B cell (primary cell): ENCODE results near the gene UBN1. TPM values are rescaled to one million over a fixed set of nuclear protein-coding genes. Genes with fewer than 3 reads are reported as not detected.

Experiments used
- ATAC-seq: fragments of 200-7000 bp; cut with Tn5 transposase; one replicate; pipeline ENCODE4 v1.10.0; 2021; ENCODE audit warnings: low read depth, mild to moderate bottlenecking, moderate number of reproducible peaks, moderate library complexity
- CTCF ChIA-PET: fragments of 350-600 bp; sonication (Branson Sonifier 250); formaldehyde crosslinking; loops from one replicate; lab custom pipeline; 2021; ENCODE audit warnings: antibody characterized with exemption, inconsistent platforms; lab: Charles Lee
- POLR2A ChIA-PET: fragments of 350-600 bp; sonication (Branson Sonifier 250); formaldehyde crosslinking; loops from one replicate; lab custom pipeline; 2021; ENCODE audit warnings: antibody characterized with exemption; lab: Charles Lee
- DNase-seq: peaks from one replicate; pipeline ENCODE4 v3.0.0; 2013
- H2AFZ ChIP-seq: 2 replicates; pipeline ENCODE4 v1.6.1; 2012; ENCODE audit warnings: mild to moderate bottlenecking, low read depth, low read length; ENCODE audit not compliant: insufficient read depth, poor library complexity, severe bottlenecking
- H3K27ac ChIP-seq, 2 donors: 1 replicate in 1 of 2; 2 replicates in 1 of 2; pipeline ENCODE4 v1.5.1; 2012 to 2013; ENCODE audit warnings: low read length in 2 of 2, mild to moderate bottlenecking in 2 of 2, moderate library complexity in 1 of 2
- H3K27me3 ChIP-seq, 4 experiments: fragments of 200-600 bp in 1 of 4; sonication (generic) in 1 of 4; replicated peaks in 1 of 4; 1 replicate in 2 of 4; 2 replicates in 2 of 4; pipeline versions ENCODE4 v1.6.1 to v1.7.0; 2013 to 2016; ENCODE audit warnings: low read length in 3 of 4, mild to moderate bottlenecking in 2 of 4, mixed read lengths in 1 of 4, moderate library complexity in 1 of 4; ENCODE audit not compliant: insufficient read depth in 4 of 4, control insufficient read depth in 3 of 4; ENCODE audit errors: control extremely low read depth in 1 of 4
- H3K36me3 ChIP-seq, 2 experiments: replicated peaks in 1 of 2; 1 replicate in 1 of 2; 2 replicates in 1 of 2; pipeline versions ENCODE4 v1.6.1 to v1.7.1; 2013; ENCODE audit warnings: low read length in 1 of 2; ENCODE audit not compliant: insufficient read depth in 2 of 2, control insufficient read depth in 1 of 2; ENCODE audit errors: control extremely low read depth in 1 of 2, extremely low read depth in 1 of 2
- H3K4me1 ChIP-seq, 2 donors: fragments of 200-600 bp in 1 of 2; sonication (generic) in 1 of 2; 1 replicate in 1 of 2; 2 replicates in 1 of 2; pipeline versions ENCODE4 v1.5.1 to v1.6.1; 2013 to 2017; ENCODE audit warnings: low read length in 2 of 2; ENCODE audit not compliant: control insufficient read depth in 2 of 2, insufficient read depth in 2 of 2
- H3K4me2 ChIP-seq: replicated peaks from 2 replicates; pipeline ENCODE3; 2012; ENCODE audit warnings: mild to moderate bottlenecking, low read depth, low read length; ENCODE audit not compliant: poor library complexity, severe bottlenecking
- H3K4me3 ChIP-seq, 5 experiments: fragments of 200-600 bp in 1 of 5; sonication (generic) in 1 of 5; 1 replicate in 3 of 5; 2 replicates in 2 of 5; pipeline versions ENCODE4 v1.5.1 to v1.7.0; 2011 to 2016; ENCODE audit warnings: low read length in 4 of 5, mild to moderate bottlenecking in 4 of 5, low read depth in 2 of 5, control low read depth in 1 of 5, moderate library complexity in 1 of 5; ENCODE audit not compliant: insufficient read depth in 1 of 5; ENCODE audit errors: control extremely low read depth in 1 of 5, extremely low read depth in 1 of 5
- H3K79me2 ChIP-seq: fragments of 200-600 bp; sonication (generic); one replicate; pipeline ENCODE4 v1.6.0; 2016; ENCODE audit warnings: low read length; ENCODE audit not compliant: control insufficient read depth, insufficient read depth
- H3K9ac ChIP-seq: fragments of 200-600 bp; sonication (generic); 2 replicates; pipeline ENCODE4 v1.6.1; 2017; ENCODE audit warnings: mild to moderate bottlenecking, low read length, moderate library complexity
- H3K9me3 ChIP-seq, 3 donors: one replicate each; pipeline versions ENCODE4 v1.6.1 to v1.7.1; 2013; ENCODE audit warnings: low read length in 2 of 3; ENCODE audit not compliant: control insufficient read depth in 2 of 3, insufficient read depth in 1 of 3; ENCODE audit errors: control extremely low read depth in 1 of 3
- H4K20me1 ChIP-seq: 2 replicates; pipeline ENCODE4 v1.6.0; 2012; ENCODE audit warnings: mild to moderate bottlenecking, low read length; ENCODE audit not compliant: insufficient read depth, control insufficient read depth, poor library complexity, severe bottlenecking
- H3K27ac Mint-ChIP-seq: one replicate; pipeline ENCODE4 v1.8.0; 2021; ENCODE audit warnings: mixed read lengths
- H3K27me3 Mint-ChIP-seq: one replicate; pipeline ENCODE4 v1.8.0; 2021; ENCODE audit warnings: mixed read lengths
- H3K4me1 Mint-ChIP-seq: one replicate; pipeline ENCODE4 v1.8.0; 2021; ENCODE audit warnings: mixed read lengths
- H3K4me3 Mint-ChIP-seq: one replicate; pipeline ENCODE4 v1.8.0; 2021; ENCODE audit warnings: mixed read lengths
- H3K9me3 Mint-ChIP-seq: one replicate; pipeline ENCODE4 v1.8.0; 2022; ENCODE audit warnings: mixed read lengths; ENCODE audit not compliant: insufficient read depth
- EZH2 ChIP-seq: IDR thresholded peaks from 2 replicates; pipeline ENCODE4 v1.6.1; 2012; ENCODE audit warnings: borderline replicate concordance, low read depth, mild to moderate bottlenecking, moderate library complexity, low read length; ENCODE audit not compliant: insufficient read depth, poor library complexity, severe bottlenecking
- WGBS: methylation state at CpG from one replicate; pipeline ENCODE4 v1.1.5; 2013; ENCODE audit warnings: missing lambda C conversion rate; ENCODE audit not compliant: insufficient coverage; 5-methylcytosine and 5-hydroxymethylcytosine counted together
- intact Hi-C: fragments of 100-400 bp; cut with micrococcal nuclease; formaldehyde crosslinking; loops from one replicate; pipeline ENCODE4 v1.10.0; 2022
- polyA plus RNA-seq: library from polyadenylated mRNA; depleted of rRNA; stranded (reverse); fragments of >200 nt; gene quantifications from 2 replicates; pipeline ENCODE4 v1.2.3, GENCODE V29; 2012
- total RNA-seq, 2 donors: library from RNA; stranded (reverse); fragments of 120-200 nt in 1 of 2; gene quantifications; 1 replicate in 1 of 2; 2 replicates in 1 of 2; pipeline versions ENCODE4 v1.2.3 to v1.2.4, GENCODE V29; 2013 to 2022
- TF ChIP-seq, protein P1 (sequence below): fragments of 200-600 bp; IDR thresholded peaks from one replicate; pipeline ENCODE4 v1.8.0; 2022; ENCODE audit warnings: antibody characterized with exemption, mild to moderate bottlenecking

The UBN1 gene
- total and polyA plus RNA-seq, 2 donors (not counting 1 experiment from before 2014, with no cell fraction given), result 16.6 to 38.1 TPM

DNA sequence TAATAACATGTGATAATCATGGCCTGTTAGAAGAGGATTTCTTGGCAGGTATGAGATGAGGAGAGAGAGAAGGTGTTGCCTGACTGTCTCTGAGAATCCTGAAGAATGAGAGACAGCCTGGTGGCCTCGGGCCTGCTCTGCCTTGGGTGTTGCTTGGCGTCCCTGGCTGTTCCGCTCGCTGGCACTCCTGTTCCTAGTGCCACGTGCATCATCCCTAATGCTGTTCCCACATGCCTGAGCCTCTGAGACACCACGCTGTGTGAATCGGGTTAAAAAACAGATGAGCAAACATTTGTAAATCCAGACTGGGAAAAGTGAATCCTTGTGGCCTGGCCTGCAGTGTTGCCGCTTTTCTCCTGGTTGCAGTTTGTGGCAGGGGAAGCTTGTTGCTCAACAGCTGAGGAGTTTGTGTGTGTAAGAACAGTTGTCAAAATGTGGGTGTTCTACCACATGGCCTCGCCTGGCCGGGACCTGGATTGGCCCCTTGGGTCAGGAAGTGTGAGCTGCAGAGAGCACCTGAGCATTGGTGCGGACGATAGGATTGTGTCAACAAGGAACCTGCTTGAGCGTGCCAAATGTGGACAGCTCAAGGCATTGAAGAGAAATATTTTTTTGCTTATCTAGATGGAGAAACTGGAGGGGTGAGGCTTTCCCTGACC is 22.0 kb downstream of the UBN1 start:
- H3K9me3 ChIP-seq, result no peaks in the 10 kb centered on the region
- Mint-ChIP-seq H3K4me3 (no peak overlapping the region), H3K4me1 (no peaks in the 10 kb centered on the region), H3K27me3 (no peaks in the 10 kb centered on the region), H3K27ac (no peak overlapping the region), H3K9me3 (no peaks in the 10 kb centered on the region)
- H3K9ac ChIP-seq, result no peak overlapping the region
- no peak for ATAC-seq
- H4K20me1 ChIP-seq, result peaks cover 6% of the 10 kb centered on the region
- H3K79me2 ChIP-seq, result peaks cover 27% of the 10 kb centered on the region
- TF ChIP-seq, protein P1, sequence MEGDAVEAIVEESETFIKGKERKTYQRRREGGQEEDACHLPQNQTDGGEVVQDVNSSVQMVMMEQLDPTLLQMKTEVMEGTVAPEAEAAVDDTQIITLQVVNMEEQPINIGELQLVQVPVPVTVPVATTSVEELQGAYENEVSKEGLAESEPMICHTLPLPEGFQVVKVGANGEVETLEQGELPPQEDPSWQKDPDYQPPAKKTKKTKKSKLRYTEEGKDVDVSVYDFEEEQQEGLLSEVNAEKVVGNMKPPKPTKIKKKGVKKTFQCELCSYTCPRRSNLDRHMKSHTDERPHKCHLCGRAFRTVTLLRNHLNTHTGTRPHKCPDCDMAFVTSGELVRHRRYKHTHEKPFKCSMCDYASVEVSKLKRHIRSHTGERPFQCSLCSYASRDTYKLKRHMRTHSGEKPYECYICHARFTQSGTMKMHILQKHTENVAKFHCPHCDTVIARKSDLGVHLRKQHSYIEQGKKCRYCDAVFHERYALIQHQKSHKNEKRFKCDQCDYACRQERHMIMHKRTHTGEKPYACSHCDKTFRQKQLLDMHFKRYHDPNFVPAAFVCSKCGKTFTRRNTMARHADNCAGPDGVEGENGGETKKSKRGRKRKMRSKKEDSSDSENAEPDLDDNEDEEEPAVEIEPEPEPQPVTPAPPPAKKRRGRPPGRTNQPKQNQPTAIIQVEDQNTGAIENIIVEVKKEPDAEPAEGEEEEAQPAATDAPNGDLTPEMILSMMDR, result no peak
- no peak for TF ChIP-seq EZH2
- ChIA-PET CTCF (no interaction called here), POLR2A (no interaction called here)
- H3K4me1 ChIP-seq, result no peaks in the 10 kb centered on the region
- no peak overlapping the region for H3K4me2 ChIP-seq
- DNase-seq, result no peak
- intact Hi-C loops, result no loop called here
- no peak overlapping the region for H3K4me3 ChIP-seq
- 88% methylated on average over 13 of the region's 13 CpGs for WGBS
- H3K36me3 ChIP-seq, result peaks cover 3 to 54% of the 10 kb centered on the region in 2 experiments
- H2AFZ ChIP-seq, result no peak overlapping the region
- no peaks in the 10 kb centered on the region for H3K27me3 ChIP-seq
- H3K27ac ChIP-seq, result no peak overlapping the region

DNA sequence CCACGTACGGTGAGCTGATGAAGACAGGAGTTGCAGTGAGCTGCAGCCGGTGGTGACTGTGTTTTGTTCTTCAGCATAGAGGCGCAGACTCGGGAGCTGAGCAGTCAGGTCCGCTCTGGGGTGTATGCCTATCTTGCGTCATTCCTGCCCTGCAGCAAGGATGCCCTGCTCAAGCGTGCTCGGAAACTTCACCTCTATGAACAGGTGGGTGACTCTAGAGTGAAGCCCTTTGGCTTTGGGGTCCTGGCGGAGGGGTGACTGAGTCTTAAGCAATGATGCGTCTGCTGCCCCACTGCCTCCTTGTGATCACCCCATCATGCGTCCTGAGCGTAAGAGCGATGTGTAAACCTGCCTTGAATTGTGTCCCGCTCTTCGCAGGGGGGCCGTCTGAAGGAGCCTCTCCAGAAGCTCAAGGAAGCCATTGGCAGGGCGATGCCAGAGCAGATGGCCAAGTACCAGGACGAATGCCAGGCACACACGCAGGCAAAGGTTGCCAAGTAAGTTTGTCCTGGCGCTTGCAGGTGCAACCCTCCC is 22.9 kb downstream of the UBN1 start:
- H3K27ac Mint-ChIP-seq, result no peak overlapping the region
- no peak for ATAC-seq

More for the DNA sequence above, 22.9 kb downstream of the UBN1 start:
- no peak overlapping the region for H2AFZ ChIP-seq
- no peak overlapping the region for H3K27ac ChIP-seq
- peaks cover 3 to 63% of the 10 kb centered on the region in 2 experiments for H3K36me3 ChIP-seq
- H4K20me1 ChIP-seq, result no peaks in the 10 kb centered on the region
- Mint-ChIP-seq H3K9me3 (no peaks in the 10 kb centered on the region), H3K4me3 (no peak overlapping the region), H3K27me3 (no peaks in the 10 kb centered on the region), H3K4me1 (no peaks in the 10 kb centered on the region)
- intact Hi-C loops, result no loop called here
- H3K79me2 ChIP-seq, result peaks cover 21% of the 10 kb centered on the region
- no peaks in the 10 kb centered on the region for H3K4me1 ChIP-seq
- 97% methylated on average over 21 of the region's 21 CpGs for WGBS
- DNase-seq, result no peak
- ChIA-PET POLR2A (no interaction called here), CTCF (no interaction called here)
- no peaks in the 10 kb centered on the region for H3K27me3 ChIP-seq
- no peak overlapping the region for H3K4me3 ChIP-seq
- no peaks in the 10 kb centered on the region for H3K9me3 ChIP-seq
- H3K9ac ChIP-seq, result no peak overlapping the region
- H3K4me2 ChIP-seq, result no peak overlapping the region
- no peak for TF ChIP-seq EZH2
